ENCODE results near the gene UBA5.

- no peak for TF ChIP-seq RORB (CRISPR knock-in tag; IDR thresholded peaks at IDR 0.05)
- TF ChIP-seq FOXK1 (CRISPR knock-in tag; IDR thresholded peaks at IDR 0.05) = no peak
- TF ChIP-seq ZNF416 (CRISPR knock-in tag; IDR thresholded peaks at IDR 0.05) = no peak
- TF ChIP-seq CTCF (IDR thresholded peaks at IDR 0.05) = no peak
- TF ChIP-seq ZNF121 (CRISPR knock-in tag; IDR thresholded peaks at IDR 0.05) = no peak
- TF ChIP-seq TCF7 (CRISPR knock-in tag; IDR thresholded peaks at IDR 0.05; ENCODE audit: low read depth) = no peak
- TF ChIP-seq TEAD4 (CRISPR knock-in tag; IDR thresholded peaks at IDR 0.05) = no peak
- TF ChIP-seq ESRRA (CRISPR knock-in tag; IDR thresholded peaks at IDR 0.05; ENCODE audit: borderline replicate concordance) = no peak
- TF ChIP-seq MAX (CRISPR knock-in tag; IDR thresholded peaks at IDR 0.05) = no peak
- TF ChIP-seq ZNF138 (CRISPR knock-in tag; conservative IDR thresholded peaks at IDR 0.05) = no peak
- no peak for TF ChIP-seq ATF6 (CRISPR knock-in tag; IDR thresholded peaks at IDR 0.05)
- TF ChIP-seq ETV6 (CRISPR knock-in tag; IDR thresholded peaks at IDR 0.05) = no peak
- TF ChIP-seq, protein P1, sequence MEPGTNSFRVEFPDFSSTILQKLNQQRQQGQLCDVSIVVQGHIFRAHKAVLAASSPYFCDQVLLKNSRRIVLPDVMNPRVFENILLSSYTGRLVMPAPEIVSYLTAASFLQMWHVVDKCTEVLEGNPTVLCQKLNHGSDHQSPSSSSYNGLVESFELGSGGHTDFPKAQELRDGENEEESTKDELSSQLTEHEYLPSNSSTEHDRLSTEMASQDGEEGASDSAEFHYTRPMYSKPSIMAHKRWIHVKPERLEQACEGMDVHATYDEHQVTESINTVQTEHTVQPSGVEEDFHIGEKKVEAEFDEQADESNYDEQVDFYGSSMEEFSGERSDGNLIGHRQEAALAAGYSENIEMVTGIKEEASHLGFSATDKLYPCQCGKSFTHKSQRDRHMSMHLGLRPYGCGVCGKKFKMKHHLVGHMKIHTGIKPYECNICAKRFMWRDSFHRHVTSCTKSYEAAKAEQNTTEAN (CRISPR knock-in tag; IDR thresholded peaks at IDR 0.05) = no peak
- TF ChIP-seq ATF1 (CRISPR knock-in tag; IDR thresholded peaks at IDR 0.05) = no peak
Measured at GRCh38 chr3:132713977-132714727, 54.0 kb downstream of the UBA5 start.

Measured in WTC11 (cell line).